WTC11 (cell line): ENCODE results near the gene HFM1. TPM values are rescaled to one million over a fixed set of nuclear protein-coding genes. Genes with fewer than 3 reads are reported as not detected.
"Not testable (repeated sequence)": the region's sequence is repeated elsewhere in the genome, so short reads cannot be mapped to it uniquely, and the experiment has no call there.

ENCODE experiments used
- ATAC-seq: fragments of 200-7000 bp; cut with Tn5 transposase; 2 replicates; pipeline ENCODE4 v1.10.0; 2021; ENCODE audit warnings: mild to moderate bottlenecking, moderate library complexity
- CTCF ChIA-PET: fragments of 300-600 bp; sonication (Branson Sonifier 250); formaldehyde crosslinking; loops from one replicate; lab custom pipeline; 2021; ENCODE audit warnings: antibody characterized with exemption; lab: Charles Lee
- POLR2A ChIA-PET: fragments of 350-600 bp; sonication (Branson Sonifier 250); formaldehyde crosslinking; loops from one replicate; lab custom pipeline; 2021; ENCODE audit warnings: antibody characterized with exemption; lab: Charles Lee
- DNase-seq: peaks from one replicate; pipeline ENCODE4 v3.0.0; 2021; ENCODE audit warnings: low spot score
- H3K27ac Mint-ChIP-seq: 2 replicates; pipeline ENCODE4 v1.8.0; 2021; ENCODE audit warnings: mixed read lengths
- H3K27me3 Mint-ChIP-seq: 2 replicates; pipeline ENCODE4 v1.8.0; 2021; ENCODE audit warnings: low read depth, mild to moderate bottlenecking, moderate library complexity, mixed read lengths
- H3K36me3 Mint-ChIP-seq: 2 replicates; pipeline ENCODE4 v1.8.0; 2021; ENCODE audit warnings: mixed read lengths
- H3K4me1 Mint-ChIP-seq: 2 replicates; pipeline ENCODE4 v1.8.0; 2022; ENCODE audit warnings: mixed read lengths
- H3K4me3 Mint-ChIP-seq: 2 replicates; pipeline ENCODE4 v1.8.0; 2021; ENCODE audit warnings: mild to moderate bottlenecking, moderate library complexity, mixed read lengths
- H3K9me3 Mint-ChIP-seq: 2 replicates; pipeline ENCODE4 v1.8.0; 2021; ENCODE audit warnings: mixed read lengths
- CBFB ChIP-seq: sonication (generic); formaldehyde crosslinking; IDR thresholded peaks from 2 replicates; pipeline ENCODE4 v1.8.1; 2022; ENCODE audit warnings: mild to moderate bottlenecking, low read depth, missing genetic modification reagents
- EMX1 ChIP-seq: fragments of 250-450 bp; sonication (Bioruptor Pico); IDR thresholded peaks from 2 replicates; pipeline ENCODE4 v1.8.0; 2021; ENCODE audit warnings: mild to moderate bottlenecking
- FOXJ3 ChIP-seq: sonication (generic); formaldehyde crosslinking; IDR thresholded peaks from 2 replicates; pipeline ENCODE4 v1.9.0; 2021; ENCODE audit warnings: missing genetic modification reagents, mild to moderate bottlenecking, borderline replicate concordance
- FOXK1 ChIP-seq: sonication (generic); formaldehyde crosslinking; IDR thresholded peaks from 2 replicates; pipeline ENCODE4 v1.8.0; 2022; ENCODE audit warnings: mild to moderate bottlenecking, moderate library complexity, missing genetic modification reagents
- FOXP1 ChIP-seq: sonication (generic); formaldehyde crosslinking; IDR thresholded peaks from 2 replicates; pipeline ENCODE4 v1.8.0; 2022; ENCODE audit warnings: missing genetic modification reagents, mild to moderate bottlenecking, moderate library complexity, borderline replicate concordance
- JAZF1 ChIP-seq: fragments of 250-450 bp; sonication (Bioruptor Pico); IDR thresholded peaks from 2 replicates; pipeline ENCODE4 v1.9.0; 2021; ENCODE audit warnings: moderate library complexity, mild to moderate bottlenecking, inconsistent platforms
- JUN ChIP-seq: sonication (generic); formaldehyde crosslinking; IDR thresholded peaks from 2 replicates; pipeline ENCODE4 v1.8.0; 2023; ENCODE audit warnings: mild to moderate bottlenecking, missing genetic modification reagents
- MXD4 ChIP-seq: fragments of 250-450 bp; sonication (Bioruptor Pico); IDR thresholded peaks from 2 replicates; pipeline ENCODE4 v1.8.0; 2021; ENCODE audit warnings: mild to moderate bottlenecking, moderate library complexity, borderline replicate concordance
- NFE2L1 ChIP-seq: sonication (generic); formaldehyde crosslinking; IDR thresholded peaks from 2 replicates; pipeline ENCODE4 v1.8.1; 2023; ENCODE audit warnings: missing genetic modification reagents
- NR2C2 ChIP-seq: sonication (generic); formaldehyde crosslinking; IDR thresholded peaks from 2 replicates; pipeline ENCODE4 v1.8.0; 2022; ENCODE audit warnings: mild to moderate bottlenecking, missing genetic modification reagents
- PRRX2 ChIP-seq: fragments of 250-450 bp; sonication (Bioruptor Pico); IDR thresholded peaks from 2 replicates; pipeline ENCODE4 v1.8.0; 2021; ENCODE audit warnings: mild to moderate bottlenecking
- SMAD3 ChIP-seq: sonication (generic); formaldehyde crosslinking; IDR thresholded peaks from 2 replicates; pipeline ENCODE4 v1.8.0; 2022; ENCODE audit warnings: missing genetic modification reagents, mild to moderate bottlenecking, borderline replicate concordance
- TCF7 ChIP-seq: sonication (generic); formaldehyde crosslinking; IDR thresholded peaks from 2 replicates; pipeline ENCODE4 v1.8.0; 2022; ENCODE audit warnings: mild to moderate bottlenecking, low read depth, missing genetic modification reagents, moderate library complexity
- ZNF121 ChIP-seq: sonication (generic); formaldehyde crosslinking; IDR thresholded peaks from 2 replicates; pipeline ENCODE4 v1.8.0; 2023; ENCODE audit warnings: missing genetic modification reagents
- total RNA-seq: library from RNA; stranded (reverse); gene quantifications from 3 replicates; pipeline ENCODE4 v1.2.3, GENCODE V29; 2021
- TF ChIP-seq, protein P1 (sequence below): sonication (generic); formaldehyde crosslinking; IDR thresholded peaks from 2 replicates; pipeline ENCODE4 v1.8.0; 2022; ENCODE audit warnings: mild to moderate bottlenecking, missing genetic modification reagents
- TF ChIP-seq, protein P2 (sequence below): sonication (generic); formaldehyde crosslinking; IDR thresholded peaks from 2 replicates; pipeline ENCODE4 v1.8.0; 2022; ENCODE audit warnings: mild to moderate bottlenecking, missing genetic modification reagents
- TF ChIP-seq, protein P3 (sequence below): sonication (generic); formaldehyde crosslinking; IDR thresholded peaks from 2 replicates; pipeline ENCODE4 v1.8.0; 2022; ENCODE audit warnings: missing genetic modification reagents
- TF ChIP-seq, protein P4 (sequence below): sonication (generic); formaldehyde crosslinking; IDR thresholded peaks from 2 replicates; pipeline ENCODE4 v1.8.0; 2023; ENCODE audit warnings: missing genetic modification reagents, mild to moderate bottlenecking, borderline replicate concordance
- TF ChIP-seq, protein P5 (sequence below): sonication (generic); formaldehyde crosslinking; IDR thresholded peaks from 2 replicates; pipeline ENCODE4 v1.8.1; 2022; ENCODE audit warnings: missing genetic modification reagents, borderline replicate concordance
- TF ChIP-seq, protein P6 (sequence below): sonication (generic); formaldehyde crosslinking; IDR thresholded peaks from 2 replicates; pipeline ENCODE4 v1.8.1; 2022; ENCODE audit warnings: low read depth, mild to moderate bottlenecking, moderate library complexity, missing genetic modification reagents, borderline replicate concordance

The HFM1 gene
- total RNA-seq, 1 experiment from 2014 or later: 1.7 TPM

DNA sequence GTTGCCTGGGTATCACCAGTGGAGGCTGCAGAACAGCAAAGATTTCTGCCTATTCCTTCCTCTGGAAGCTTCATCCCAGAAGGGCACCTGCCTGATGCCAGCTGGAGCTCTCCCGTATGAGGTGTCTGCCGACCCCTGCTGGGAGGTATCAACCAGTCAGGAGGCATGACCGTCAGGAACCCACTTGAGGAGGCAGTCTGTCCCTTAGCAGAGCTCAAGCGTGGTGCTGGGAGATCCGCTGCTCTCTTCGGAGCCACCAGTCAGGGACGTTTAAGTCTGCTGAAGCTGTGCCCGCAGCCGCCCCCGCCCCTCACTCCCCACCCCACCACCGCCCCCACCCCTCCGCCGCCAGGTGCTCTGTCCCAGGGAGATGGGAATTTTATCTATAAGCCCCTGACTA lies 23.1 kb upstream of the HFM1 start (continued):
- TF ChIP-seq TCF7 (no peak), ZNF121 (CRISPR knock-in tag) (no peak), FOXP1 (no peak), FOXK1 (CRISPR knock-in tag) (no peak), NR2C2 (no peak), JAZF1 (no peak), JUN (CRISPR knock-in tag) (no peak)
- TF ChIP-seq, protein P1, sequence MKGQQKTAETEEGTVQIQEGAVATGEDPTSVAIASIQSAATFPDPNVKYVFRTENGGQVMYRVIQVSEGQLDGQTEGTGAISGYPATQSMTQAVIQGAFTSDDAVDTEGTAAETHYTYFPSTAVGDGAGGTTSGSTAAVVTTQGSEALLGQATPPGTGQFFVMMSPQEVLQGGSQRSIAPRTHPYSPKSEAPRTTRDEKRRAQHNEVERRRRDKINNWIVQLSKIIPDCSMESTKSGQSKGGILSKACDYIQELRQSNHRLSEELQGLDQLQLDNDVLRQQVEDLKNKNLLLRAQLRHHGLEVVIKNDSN (CRISPR knock-in tag): no peak
- TF ChIP-seq, protein P2, sequence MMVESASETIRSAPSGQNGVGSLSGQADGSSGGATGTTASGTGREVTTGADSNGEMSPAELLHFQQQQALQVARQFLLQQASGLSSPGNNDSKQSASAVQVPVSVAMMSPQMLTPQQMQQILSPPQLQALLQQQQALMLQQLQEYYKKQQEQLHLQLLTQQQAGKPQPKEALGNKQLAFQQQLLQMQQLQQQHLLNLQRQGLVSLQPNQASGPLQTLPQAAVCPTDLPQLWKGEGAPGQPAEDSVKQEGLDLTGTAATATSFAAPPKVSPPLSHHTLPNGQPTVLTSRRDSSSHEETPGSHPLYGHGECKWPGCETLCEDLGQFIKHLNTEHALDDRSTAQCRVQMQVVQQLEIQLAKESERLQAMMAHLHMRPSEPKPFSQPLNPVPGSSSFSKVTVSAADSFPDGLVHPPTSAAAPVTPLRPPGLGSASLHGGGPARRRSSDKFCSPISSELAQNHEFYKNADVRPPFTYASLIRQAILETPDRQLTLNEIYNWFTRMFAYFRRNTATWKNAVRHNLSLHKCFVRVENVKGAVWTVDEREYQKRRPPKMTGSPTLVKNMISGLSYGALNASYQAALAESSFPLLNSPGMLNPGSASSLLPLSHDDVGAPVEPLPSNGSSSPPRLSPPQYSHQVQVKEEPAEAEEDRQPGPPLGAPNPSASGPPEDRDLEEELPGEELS: no peak

DNA sequence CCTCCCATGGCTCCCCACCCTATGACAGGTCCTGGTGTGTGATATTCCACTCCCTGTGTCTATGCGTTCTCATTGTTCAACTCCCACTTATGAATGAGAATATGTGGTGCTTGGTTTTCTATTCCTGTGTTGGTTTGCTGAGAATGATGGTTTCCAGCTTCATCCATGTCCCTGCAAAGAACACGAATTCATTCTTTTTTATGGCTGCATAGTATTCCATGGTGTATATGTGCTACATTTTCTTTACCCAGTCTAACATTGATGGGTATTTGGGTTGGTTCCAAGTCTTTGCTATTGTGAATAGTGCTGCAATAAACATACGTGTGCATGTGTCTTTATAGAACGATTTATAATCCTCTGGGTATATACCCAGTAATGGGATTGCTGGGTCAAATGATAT lies 17.9 kb upstream of the HFM1 start:
- ATAC-seq, CTCF ChIA-PET: not testable (repeated sequence)

DNA sequence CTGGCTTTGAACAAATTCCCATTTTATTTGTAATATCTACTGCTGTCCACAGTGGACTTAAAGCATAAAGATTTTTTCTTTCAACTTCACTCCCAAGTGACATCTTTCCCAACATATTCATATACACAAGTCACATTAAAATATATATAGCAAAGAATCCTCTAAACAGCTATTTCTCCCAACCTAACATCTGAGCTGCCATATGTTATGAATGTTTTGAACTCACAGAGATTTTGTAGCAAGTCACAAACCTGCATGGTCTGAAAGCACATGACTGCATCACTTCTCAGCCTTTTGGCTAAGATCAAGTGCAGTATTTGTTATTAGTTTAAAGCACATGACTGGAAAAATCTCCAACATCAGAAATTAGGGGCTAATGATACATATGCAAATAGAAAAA lies 7.7 kb upstream of the HFM1 start:
- no peak for DNase-seq
- H3K27me3 Mint-ChIP-seq: no peaks in the 10 kb centered on the region
- no peak overlapping the region for H3K4me3 Mint-ChIP-seq
- ATAC-seq: no peak
- no peaks in the 10 kb centered on the region for H3K9me3 Mint-ChIP-seq
- peaks cover 3% of the 10 kb centered on the region; the same call in 1 of the 2 replicates for H3K4me1 Mint-ChIP-seq
- H3K27ac Mint-ChIP-seq: no peak overlapping the region
- ChIA-PET CTCF (no interaction called here), POLR2A (no interaction called here)
- no peaks in the 10 kb centered on the region for H3K36me3 Mint-ChIP-seq
- no peak for TF ChIP-seq FOXJ3 (CRISPR knock-in tag)
- no peak for TF ChIP-seq CBFB (CRISPR knock-in tag)
- TF ChIP-seq, protein P3, sequence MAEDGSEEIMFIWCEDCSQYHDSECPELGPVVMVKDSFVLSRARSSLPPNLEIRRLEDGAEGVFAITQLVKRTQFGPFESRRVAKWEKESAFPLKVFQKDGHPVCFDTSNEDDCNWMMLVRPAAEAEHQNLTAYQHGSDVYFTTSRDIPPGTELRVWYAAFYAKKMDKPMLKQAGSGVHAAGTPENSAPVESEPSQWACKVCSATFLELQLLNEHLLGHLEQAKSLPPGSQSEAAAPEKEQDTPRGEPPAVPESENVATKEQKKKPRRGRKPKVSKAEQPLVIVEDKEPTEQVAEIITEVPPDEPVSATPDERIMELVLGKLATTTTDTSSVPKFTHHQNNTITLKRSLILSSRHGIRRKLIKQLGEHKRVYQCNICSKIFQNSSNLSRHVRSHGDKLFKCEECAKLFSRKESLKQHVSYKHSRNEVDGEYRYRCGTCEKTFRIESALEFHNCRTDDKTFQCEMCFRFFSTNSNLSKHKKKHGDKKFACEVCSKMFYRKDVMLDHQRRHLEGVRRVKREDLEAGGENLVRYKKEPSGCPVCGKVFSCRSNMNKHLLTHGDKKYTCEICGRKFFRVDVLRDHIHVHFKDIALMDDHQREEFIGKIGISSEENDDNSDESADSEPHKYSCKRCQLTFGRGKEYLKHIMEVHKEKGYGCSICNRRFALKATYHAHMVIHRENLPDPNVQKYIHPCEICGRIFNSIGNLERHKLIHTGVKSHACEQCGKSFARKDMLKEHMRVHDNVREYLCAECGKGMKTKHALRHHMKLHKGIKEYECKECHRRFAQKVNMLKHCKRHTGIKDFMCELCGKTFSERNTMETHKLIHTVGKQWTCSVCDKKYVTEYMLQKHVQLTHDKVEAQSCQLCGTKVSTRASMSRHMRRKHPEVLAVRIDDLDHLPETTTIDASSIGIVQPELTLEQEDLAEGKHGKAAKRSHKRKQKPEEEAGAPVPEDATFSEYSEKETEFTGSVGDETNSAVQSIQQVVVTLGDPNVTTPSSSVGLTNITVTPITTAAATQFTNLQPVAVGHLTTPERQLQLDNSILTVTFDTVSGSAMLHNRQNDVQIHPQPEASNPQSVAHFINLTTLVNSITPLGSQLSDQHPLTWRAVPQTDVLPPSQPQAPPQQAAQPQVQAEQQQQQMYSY (CRISPR knock-in tag): no peak
- TF ChIP-seq, protein P4, sequence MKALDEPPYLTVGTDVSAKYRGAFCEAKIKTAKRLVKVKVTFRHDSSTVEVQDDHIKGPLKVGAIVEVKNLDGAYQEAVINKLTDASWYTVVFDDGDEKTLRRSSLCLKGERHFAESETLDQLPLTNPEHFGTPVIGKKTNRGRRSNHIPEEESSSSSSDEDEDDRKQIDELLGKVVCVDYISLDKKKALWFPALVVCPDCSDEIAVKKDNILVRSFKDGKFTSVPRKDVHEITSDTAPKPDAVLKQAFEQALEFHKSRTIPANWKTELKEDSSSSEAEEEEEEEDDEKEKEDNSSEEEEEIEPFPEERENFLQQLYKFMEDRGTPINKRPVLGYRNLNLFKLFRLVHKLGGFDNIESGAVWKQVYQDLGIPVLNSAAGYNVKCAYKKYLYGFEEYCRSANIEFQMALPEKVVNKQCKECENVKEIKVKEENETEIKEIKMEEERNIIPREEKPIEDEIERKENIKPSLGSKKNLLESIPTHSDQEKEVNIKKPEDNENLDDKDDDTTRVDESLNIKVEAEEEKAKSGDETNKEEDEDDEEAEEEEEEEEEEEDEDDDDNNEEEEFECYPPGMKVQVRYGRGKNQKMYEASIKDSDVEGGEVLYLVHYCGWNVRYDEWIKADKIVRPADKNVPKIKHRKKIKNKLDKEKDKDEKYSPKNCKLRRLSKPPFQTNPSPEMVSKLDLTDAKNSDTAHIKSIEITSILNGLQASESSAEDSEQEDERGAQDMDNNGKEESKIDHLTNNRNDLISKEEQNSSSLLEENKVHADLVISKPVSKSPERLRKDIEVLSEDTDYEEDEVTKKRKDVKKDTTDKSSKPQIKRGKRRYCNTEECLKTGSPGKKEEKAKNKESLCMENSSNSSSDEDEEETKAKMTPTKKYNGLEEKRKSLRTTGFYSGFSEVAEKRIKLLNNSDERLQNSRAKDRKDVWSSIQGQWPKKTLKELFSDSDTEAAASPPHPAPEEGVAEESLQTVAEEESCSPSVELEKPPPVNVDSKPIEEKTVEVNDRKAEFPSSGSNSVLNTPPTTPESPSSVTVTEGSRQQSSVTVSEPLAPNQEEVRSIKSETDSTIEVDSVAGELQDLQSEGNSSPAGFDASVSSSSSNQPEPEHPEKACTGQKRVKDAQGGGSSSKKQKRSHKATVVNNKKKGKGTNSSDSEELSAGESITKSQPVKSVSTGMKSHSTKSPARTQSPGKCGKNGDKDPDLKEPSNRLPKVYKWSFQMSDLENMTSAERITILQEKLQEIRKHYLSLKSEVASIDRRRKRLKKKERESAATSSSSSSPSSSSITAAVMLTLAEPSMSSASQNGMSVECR: no peak
- no peak for TF ChIP-seq PRRX2 (CRISPR knock-in tag)
- TF ChIP-seq, protein P1 (CRISPR knock-in tag): no peak
- TF ChIP-seq, protein P5, sequence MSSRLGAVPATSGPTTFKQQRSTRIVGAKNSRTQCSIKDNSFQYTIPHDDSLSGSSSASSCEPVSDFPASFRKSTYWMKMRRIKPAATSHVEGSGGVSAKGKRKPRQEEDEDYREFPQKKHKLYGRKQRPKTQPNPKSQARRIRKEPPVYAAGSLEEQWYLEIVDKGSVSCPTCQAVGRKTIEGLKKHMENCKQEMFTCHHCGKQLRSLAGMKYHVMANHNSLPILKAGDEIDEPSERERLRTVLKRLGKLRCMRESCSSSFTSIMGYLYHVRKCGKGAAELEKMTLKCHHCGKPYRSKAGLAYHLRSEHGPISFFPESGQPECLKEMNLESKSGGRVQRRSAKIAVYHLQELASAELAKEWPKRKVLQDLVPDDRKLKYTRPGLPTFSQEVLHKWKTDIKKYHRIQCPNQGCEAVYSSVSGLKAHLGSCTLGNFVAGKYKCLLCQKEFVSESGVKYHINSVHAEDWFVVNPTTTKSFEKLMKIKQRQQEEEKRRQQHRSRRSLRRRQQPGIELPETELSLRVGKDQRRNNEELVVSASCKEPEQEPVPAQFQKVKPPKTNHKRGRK: no peak
- TF ChIP-seq, protein P6, sequence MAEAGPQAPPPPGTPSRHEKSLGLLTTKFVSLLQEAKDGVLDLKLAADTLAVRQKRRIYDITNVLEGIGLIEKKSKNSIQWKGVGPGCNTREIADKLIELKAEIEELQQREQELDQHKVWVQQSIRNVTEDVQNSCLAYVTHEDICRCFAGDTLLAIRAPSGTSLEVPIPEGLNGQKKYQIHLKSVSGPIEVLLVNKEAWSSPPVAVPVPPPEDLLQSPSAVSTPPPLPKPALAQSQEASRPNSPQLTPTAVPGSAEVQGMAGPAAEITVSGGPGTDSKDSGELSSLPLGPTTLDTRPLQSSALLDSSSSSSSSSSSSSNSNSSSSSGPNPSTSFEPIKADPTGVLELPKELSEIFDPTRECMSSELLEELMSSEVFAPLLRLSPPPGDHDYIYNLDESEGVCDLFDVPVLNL (CRISPR knock-in tag): no peak
- TF ChIP-seq NFE2L1: no peak
- no peak for TF ChIP-seq EMX1 (CRISPR knock-in tag)
- TF ChIP-seq MXD4 (CRISPR knock-in tag): no peak
- TF ChIP-seq SMAD3 (CRISPR knock-in tag): no peak

More for the DNA sequence above, 17.9 kb upstream of the HFM1 start:
- H3K9me3 Mint-ChIP-seq, H3K4me1 Mint-ChIP-seq, POLR2A ChIA-PET, DNase-seq, H3K27ac Mint-ChIP-seq, H3K4me3 Mint-ChIP-seq, H3K36me3 Mint-ChIP-seq, H3K27me3 Mint-ChIP-seq: not testable (repeated sequence)
